ENCODE data around the gene MEIS2. TPM values are rescaled to one million over a fixed set of nuclear protein-coding genes. Genes with fewer than 3 reads are reported as not detected.

The MEIS2 gene
- total RNA-seq, 1 donor from 2014 or later: 9.1 TPM

DNA sequence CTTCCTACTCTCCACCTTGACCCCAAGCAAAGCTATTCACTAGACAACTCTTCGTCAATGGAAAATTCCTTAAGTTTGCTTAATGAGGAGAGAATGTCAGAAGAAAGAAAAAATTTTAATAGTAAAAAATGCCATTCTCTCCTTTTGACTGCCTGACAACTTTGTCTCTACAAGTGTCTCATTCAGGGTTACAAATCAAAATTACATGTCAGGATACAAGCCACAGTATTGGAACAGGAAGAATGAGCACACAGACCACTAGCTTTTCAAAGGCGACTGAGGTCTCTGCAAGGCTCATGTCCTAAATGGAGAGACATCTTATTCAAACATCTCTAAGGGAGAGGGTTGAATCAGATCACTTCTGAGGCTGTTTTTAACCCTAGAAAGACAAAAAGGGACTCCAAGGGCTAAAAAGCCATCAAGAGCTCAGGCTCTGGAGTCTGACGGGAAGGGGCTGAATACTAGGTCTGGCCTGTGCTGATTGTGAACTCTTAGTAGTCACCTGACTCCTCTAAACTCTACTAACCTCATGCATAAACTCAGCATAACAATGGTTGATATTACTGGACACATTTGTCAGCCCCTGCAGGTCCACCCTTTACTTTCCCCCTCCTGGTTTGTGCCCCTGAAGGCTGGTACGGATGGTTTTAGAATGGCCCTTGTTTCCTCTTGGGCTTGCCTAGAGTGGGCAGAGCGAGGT, 12.8 kb upstream of the MEIS2 start:
- DNase-seq (ENCODE audit: low spot score): no peak
- no peak for ATAC-seq

DNA sequence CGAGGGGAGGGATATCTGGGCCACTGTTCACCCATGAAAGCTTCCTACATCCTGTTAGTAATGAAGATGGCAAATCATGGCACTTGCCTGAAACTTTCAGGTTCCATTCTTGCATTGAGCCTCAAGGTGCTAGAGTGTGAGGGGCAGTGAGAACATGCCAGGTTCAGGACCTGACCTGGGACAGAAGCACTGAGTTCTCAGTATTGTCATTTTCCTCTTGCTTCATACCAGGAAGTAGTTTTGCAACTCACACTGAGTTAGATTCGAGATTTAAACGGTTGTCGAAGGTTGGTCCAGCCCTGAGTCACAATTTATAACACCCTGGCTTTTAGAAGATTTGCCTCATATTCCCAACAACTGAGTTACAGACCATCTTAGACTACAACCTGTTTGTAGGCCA, 11.8 kb upstream of the MEIS2 start:
- no peak for ATAC-seq

DNA sequence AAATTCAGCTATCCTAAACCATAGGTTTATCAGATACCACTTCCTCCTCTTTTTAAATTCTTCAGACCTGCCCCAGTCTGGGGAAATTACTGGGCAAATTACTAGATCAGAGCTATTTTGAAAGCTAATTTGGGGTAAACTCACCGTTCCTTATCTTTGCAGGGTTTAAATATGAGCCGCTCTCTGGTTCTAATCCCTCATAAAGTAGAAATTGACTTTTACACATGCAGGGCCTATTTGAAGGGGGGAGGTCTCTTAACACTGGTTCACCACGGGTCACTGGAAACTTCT, 11.0 kb upstream of the MEIS2 start:
- no peak for DNase-seq (ENCODE audit: low spot score)
- no peak for ATAC-seq

More for the DNA sequence above, 11.8 kb upstream of the MEIS2 start:
- no peak for DNase-seq (ENCODE audit: low spot score)

DNA sequence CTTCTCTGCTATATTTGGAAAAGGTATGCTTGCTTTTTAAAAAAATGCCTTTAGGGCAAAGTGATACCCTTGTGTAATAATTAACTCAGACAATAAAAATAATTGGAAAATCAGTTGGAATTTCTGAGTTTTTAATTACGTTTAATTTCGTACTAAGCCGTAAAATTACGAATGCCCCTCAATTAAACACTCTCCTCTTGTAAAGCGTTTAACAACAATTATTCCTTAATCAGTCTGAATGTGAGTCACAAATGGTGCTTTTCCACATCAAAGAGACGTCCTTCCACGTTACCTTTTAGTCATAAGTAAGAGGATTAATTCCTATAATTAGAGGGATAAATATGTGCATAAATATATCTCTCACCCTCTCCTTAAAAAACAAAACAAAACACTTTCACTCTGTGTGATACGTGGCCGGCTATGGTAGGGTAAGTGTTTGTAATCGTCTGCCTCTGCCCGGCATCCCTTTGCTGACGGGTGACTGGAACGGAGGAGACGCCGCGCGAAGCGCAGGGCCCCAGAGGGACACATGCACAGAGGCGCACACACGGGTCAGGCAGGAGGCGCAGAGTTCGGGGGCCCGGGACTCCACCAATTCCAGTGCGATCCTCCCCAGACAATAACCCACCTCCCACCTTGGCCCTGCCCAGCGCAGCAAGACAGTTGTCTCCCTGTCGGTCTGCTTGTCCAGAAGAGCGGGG, 9.7 kb upstream of the MEIS2 start:
- DNase-seq (ENCODE audit: low spot score) (no peak), ATAC-seq (peak; percentile 90)

DNA sequence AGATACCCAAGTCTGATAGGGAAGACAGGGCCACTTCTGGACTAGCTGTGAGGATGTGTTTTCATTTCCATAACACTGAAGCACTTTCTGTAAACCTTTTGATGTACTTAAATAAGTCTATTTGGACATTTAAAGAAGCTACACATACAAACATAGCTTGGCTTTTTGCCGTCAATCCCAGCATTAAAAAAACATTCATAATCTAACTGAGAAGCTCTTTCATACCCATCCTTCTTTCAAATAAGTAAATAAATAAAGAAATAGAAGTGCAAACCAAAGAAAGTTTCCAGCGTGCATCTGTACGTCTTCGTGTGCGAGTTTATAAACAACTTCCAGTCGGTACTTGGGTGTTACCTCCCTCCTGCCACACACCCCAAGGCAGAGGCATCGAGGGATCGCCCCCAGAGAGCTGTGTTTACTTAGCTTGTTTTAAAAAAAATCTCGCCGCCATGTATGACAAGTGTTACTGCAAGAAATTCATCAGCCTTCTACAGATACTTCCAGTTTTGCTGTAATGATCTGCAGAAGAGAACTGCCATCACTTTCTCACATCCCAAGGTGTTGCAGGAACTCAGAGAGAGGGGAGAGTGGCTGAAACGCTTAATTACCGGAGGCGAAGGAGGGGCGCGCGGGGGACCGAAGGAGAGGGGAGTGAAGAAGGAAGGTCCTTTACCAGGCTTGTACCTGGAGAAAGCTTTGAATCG, 9.0 kb upstream of the MEIS2 start:
- ATAC-seq: no peak
- no peak for DNase-seq (ENCODE audit: low spot score)

DNA sequence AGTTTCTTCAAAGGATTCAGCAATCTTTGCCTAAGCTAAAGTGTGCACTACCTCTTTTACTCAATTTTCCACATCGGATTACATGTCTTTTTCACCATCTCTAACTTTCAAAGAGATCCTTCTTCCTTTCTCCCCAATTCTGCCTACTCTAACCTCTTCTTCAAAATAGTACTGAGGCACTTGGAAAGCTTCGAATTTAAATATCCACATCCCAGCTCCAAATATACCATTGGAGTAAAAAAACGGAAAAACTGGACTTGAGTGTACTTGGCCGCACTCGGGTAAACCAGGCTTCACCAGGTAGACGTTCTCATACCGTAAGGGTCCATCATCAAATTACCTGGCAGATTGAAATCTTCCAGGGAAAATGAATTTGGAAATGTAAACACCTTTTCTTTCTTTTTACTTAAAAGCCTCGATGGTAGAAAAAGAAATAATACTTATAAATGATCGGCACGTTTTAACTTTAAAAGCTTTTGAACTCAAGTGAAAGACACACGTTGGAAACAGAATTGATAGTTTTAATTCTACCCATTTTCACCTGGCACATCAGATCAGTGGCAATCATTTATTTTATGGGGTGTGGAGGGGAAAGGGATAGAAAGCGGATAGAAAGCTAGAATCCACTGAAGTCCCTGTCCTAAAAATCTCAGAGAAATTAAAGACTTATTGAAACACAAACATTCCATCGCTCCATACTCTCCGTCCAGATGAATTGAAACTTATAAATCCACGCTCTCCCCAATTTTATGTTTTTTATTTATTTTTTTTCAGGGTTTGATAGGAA, 8.2 kb upstream of the MEIS2 start:
- DNase-seq (ENCODE audit: low spot score) (no peak), ATAC-seq (no peak)

DNA sequence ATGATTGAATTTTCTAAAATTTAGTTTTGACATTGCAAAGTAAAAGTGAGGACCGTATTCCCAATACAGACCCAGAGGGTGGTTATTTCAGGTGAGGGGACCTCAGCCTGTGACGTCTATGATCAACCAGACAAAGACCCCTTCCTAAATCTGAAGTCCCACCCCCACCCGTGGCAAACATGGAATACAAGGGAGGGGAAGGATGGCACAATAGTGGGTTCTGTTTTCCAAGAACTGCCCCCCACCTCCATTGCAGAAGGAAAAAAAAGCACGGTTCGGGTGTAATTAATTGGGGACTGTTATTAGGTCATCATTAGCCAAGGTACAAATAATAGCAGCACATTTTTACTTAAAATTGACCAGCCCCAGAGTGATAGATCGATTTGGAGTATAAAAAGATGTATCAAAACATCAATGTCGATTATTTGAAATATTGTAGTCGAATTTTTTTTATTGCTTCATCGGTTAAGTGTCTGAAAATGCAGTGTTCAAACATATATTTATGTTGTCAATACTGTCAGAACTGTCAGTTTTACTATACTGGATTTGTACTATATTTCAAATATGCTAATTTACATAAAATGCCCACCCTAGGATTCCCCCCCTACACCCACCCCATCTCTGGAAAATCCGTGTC, 7.5 kb upstream of the MEIS2 start:
- no peak for DNase-seq (ENCODE audit: low spot score)
- no peak for ATAC-seq

DNA sequence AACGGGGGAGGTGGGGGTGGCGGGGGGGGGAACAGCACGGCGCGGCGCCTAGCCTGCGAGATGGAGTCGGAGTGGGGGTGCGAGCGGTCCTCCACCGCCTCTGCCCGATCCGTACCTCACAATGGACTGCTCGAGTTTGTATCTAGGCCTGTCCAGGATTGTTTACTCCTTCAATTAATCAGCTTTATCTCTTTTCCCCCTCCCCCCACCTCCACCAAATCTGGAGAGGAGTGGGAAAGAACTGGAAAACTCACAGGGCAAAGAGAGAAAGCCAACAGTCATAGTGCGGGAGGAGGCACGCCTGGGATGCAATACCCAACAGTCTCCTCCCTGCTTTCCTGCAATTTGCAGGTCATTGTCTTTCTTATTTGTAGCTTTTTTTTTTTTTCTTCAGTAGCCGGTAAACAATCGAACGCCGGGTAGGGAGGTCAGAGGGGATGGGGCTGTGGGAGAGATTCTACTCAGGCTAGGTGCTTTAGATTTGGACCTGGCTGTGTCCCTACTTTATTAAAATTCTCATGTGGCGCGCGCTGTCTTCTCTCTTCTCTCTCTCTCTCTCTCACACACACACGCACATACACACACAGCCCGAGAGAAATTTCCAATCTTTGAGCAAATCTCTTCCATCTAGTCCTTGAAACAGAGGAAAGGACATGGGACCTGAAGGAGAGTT, 6.9 kb upstream of the MEIS2 start:
- no peak for ATAC-seq
- no peak for DNase-seq (ENCODE audit: low spot score)

DNA sequence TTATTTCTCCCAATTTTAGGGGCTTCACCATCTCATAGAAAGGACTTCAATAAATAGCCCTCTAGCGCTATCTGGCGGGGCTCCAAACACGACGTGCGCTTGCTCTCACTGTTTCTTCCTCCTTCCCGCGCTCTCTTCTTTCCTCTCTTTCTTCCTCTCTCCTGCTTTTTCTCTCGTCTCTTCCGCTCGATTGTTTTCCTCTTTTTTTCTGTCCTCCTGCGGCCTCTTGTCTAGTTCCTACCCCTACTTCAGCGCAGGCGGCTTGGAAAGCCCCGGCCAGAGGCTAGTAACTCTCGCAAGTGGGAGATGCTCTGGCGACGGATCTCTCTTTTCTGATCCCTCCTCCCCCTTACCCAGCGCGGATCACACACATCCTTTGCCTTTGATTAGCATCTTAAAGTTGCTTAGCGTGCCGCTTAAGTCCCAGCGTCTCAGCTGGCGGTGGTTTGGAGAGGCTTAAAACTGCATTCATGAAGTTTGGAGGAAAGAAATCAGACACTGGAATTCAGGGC, 6.2 kb upstream of the MEIS2 start:
- DNase-seq (ENCODE audit: low spot score) (no peak), ATAC-seq (no peak)

DNA sequence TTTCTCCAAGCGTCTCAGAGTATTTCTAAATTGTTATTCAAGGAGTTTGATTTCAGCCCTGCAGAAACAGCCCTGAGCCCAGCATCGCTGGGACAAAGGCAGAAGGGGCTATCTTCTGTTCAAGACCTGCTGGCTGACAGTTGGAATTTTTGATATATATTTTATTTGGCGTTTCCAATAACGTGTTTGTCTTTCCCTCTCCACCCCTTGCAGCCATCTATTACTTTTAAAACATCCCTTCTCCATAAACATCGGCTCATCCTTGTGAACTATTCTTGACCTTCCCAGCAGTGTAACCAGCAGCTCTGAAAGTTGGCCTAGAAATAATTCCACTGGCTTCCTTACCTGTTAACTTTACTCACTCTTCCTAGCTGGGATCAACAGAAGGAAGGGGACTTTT, 5.5 kb upstream of the MEIS2 start:
- no peak for DNase-seq (ENCODE audit: low spot score)
- no peak for ATAC-seq

DNA sequence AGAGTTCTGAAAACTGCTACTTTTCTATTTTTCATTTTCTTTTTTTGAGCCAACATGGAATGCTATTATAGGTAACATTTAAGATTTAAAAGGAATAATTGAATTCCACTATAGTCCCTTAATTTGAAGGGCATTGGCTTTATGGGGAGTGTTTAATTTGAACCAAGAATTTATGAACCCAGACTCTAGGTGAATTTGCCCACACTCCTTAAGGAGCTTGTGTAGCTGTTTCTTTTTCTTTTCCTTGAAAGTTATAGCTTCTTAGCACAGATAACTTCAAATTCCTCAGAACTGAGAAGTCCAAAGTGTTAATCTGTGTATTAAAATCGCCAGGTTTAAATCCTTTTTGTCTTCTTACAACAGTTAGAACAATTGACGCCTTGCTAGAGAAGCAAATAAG, 4.7 kb upstream of the MEIS2 start:
- ATAC-seq (no peak), DNase-seq (ENCODE audit: low spot score) (no peak)

DNA sequence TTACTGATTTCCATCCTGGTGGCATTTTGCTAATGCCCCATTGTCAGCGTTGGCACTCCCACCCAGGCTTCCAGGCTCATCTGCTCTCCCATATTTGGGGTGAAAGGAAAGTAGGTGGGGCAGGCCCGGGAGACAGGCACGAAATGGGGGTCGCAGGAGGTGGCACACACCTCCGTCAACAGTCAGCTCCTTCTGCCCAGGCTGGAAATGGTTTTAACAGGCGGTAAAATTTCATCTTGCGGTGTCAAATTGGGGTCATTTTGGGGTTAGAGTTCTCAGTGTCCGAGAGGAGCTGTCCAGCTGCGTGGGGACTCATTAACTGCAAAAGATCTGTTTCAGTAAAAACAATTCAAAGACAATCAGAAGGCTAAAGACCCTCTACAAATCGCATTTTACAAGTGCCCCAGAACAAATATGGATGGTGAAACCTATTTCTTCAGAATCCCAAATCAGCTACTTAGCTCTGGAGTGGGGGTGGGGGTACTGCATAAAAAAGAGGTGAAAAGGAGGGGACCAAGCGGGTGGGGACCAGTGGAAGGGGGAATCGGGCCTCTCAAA, 4.2 kb upstream of the MEIS2 start:
- DNase-seq (ENCODE audit: low spot score) (no peak), ATAC-seq (no peak)

DNA sequence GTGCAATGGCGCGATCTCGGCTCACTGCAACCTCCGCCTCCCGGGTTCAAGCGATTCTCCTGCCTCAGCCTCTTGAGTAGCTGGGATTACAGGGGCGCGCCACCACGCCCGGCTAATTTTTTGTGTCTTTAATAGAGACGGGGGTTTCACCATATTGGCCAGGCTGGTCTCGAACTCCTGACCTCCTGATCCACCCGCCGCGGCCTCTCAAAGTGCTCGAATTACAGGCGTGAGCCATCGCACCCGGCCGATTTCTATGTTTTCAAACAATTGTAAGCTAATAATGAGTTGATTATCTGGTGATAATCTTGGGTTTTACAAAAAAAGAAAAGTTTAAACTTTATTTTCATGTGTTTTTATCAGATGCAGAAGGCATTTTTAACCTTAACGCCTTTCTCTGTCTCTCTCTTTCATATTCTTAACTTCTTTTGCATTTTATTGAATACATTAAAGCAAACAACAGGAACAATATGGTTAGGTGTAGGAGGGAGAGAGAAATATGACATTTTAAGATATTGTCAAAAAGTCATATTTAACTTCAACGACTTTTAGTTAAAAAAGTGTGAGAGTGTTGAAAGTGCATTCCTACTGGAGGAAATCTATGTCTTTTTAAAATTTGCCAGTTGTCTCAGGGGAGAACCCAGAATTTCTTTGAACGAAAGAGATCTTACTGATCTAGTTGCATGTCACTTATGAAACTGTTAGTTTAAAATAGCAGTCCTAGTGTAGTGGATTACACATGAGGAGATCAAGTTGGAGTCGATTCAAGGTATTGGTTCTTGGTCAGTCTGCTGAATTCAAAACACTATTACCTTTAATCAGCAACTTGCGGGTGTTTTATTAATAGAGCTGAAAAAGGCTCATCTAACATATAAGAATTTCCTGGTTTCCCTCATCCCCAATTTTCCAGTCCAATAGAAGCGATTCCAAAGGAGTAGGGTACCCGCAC, 3.4 kb upstream of the MEIS2 start:
- no peak for DNase-seq (ENCODE audit: low spot score)
- ATAC-seq: no peak

DNA sequence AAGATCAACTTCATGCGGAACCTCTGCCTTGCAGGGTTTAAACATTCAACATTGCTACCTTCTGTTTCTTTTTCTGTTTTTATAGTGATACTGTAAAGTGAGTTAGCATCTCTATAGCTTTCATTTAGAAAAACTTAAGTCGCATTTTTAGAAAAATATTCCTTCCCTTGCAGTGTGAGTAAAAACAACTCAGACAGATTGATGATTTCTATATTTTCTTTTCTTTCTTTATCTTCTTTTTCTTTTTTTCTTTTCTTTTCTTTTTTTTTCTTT, 2.8 kb upstream of the MEIS2 start:
- DNase-seq (ENCODE audit: low spot score): no peak
- ATAC-seq: no peak

DNA sequence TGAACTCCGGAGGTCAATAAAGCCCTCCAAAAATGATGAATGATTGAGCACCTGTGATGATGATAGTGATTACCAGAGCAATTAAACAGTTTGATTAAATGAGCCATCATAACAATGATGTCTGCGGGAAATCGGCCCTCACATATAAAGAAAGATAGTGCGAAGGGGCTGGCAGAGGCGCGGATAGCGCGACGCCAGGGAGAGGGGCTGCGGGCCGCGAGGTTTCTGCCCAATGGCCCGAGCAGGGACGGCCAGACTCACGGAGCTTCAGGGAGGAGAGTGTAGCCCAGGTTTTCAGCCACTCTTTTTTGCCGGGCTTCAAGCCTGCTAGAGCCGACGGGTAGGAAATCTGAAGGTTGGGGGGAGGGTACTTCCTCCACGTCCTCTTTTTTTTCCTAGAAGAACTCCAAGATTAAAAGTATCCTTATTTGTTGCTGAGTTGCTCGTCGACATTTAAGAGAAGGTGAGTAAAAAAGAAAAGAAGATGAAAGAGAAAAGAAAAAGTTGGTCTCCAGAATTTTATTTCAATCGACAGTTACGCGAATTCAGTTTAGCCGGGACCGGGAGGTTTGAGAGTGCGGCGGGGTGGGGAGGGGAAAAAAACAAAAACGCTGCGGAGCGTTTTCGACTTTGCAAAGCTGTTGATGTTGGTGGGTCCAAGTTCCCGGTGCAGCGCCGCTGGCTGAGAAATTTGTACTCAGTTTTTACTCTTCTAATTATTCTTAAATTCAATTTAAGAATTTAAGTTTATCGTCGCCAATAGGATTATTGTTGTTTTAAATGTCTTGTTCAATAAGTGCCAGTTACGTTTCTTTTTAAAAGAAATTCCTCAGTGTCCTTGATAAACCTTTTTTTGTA, 2.2 kb upstream of the MEIS2 start:
- ATAC-seq (no peak), DNase-seq (ENCODE audit: low spot score) (no peak)

DNA sequence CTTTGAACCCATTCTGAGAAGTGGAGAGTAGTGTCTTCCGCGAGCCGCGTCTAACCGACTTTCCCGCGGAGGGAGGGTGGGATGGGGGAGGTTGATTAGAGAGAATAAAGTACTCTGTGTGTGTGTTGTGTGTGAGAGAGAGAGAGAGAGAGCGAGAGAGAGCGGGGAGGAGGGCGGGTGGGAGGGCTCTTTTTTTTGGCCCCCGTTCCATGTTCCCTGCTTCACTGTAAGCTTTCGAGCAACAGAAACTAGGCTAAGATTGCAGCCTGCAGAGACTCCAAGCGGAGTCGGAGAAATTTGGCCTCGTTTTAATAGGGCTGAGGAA, 1.6 kb upstream of the MEIS2 start:
- no peak for DNase-seq (ENCODE audit: low spot score)
- ATAC-seq: no peak

DNA sequence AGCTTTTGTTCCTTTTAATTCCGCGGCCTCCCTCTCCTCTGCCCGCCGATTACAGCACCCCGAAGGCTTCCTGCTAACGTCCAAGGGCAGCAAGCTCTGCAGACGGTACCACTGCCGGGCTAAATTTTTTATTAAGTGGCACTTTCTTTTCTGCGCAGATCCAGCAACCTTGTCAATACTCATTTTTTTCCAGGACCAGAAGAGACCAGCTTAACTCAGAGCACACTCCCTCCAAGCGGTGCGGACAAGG, 542 bp upstream of the MEIS2 start:
- no peak for DNase-seq (ENCODE audit: low spot score)
- peak; percentile 5 for ATAC-seq

DNA sequence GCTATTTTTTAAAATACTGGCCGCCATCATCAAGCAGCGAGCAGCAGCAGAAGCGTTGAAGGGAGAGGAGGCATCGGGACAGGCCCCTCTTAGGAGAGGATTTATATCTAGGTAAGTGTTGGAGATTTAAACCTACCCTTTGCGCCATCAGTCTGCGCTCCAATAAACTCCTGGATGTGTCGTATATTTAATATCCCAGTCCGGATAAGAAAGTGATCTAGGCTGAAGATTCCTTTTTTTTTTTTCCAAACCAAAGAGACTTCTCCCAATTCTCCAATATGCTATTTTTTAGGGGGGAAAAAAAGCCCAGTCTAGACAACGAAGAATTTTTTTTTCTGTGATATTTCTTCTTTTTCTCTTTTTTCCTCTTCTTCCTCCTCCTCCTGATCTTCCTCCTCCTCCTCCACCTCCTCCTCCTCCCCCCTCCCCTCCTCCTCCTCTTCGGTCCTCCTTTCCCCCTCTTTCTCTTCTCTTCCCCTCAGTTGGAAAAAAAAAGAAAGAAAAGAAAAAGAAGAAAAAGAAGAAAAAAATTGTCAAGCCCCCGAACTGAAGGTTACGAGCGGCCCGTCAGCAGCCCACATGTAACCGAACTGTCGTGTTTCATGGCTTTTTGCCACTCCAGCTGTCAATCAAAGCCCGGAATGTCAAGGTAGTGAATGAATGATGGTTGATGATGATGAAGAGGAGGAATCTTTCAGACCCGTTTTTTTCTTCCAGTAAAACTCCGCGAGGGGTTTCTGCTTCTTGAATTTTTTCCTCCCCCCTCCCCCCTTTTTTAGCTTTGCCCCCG, 835 bp downstream of the MEIS2 start:
- ATAC-seq: no peak
- DNase-seq (ENCODE audit: low spot score): no peak

All from left lobe of liver (tissue), 2 donors.